Fibroblast of gingiva (primary cell): ENCODE measurements around the gene SDK1.

Experiments
- DNase-seq: peaks from one replicate; pipeline ENCODE4 v3.0.0-alpha.2; 2011; ENCODE audit warnings: low read depth

The SDK1 gene

GRCh38 chr7:3283130-3283704 is 17.8 kb upstream of the SDK1 start:
- DNase-seq: no peak

- DNase-seq: no peak
Measured at GRCh38 chr7:3285652-3286051, 15.4 kb upstream of the SDK1 start.

- no peak for DNase-seq
Measured at GRCh38 chr7:3289996-3290395, 11.1 kb upstream of the SDK1 start.

GRCh38 chr7:3292694-3293093 is 8.4 kb upstream of the SDK1 start:
- no peak for DNase-seq

GRCh38 chr7:3294432-3295100 is 6.5 kb upstream of the SDK1 start:
- DNase-seq: no peak

- DNase-seq: no peak
Measured at GRCh38 chr7:3297105-3297819, 3.8 kb upstream of the SDK1 start.

- DNase-seq: no peak
Measured at GRCh38 chr7:3300221-3300650, 816 bp upstream of the SDK1 start.

- no peak for DNase-seq
Measured at GRCh38 chr7:3301449-3301731, 338 bp downstream of the SDK1 start.

- peak; percentile 52 for DNase-seq
Measured at GRCh38 chr7:3301831-3302618, 973 bp downstream of the SDK1 start.

- DNase-seq: no peak
Measured at GRCh38 chr7:3302681-3303320, 1.7 kb downstream of the SDK1 start.

- no peak for DNase-seq
Measured at GRCh38 chr7:3304131-3304530, 3.1 kb downstream of the SDK1 start.

GRCh38 chr7:3307435-3307834 is 6.4 kb downstream of the SDK1 start:
- no peak for DNase-seq

- DNase-seq: no peak
Measured at GRCh38 chr7:3309140-3309539, 8.1 kb downstream of the SDK1 start.

GRCh38 chr7:3309956-3310355 is 8.9 kb downstream of the SDK1 start:
- no peak for DNase-seq

- DNase-seq: no peak
Measured at GRCh38 chr7:3310884-3311283, 9.8 kb downstream of the SDK1 start.

- DNase-seq: no peak
Measured at GRCh38 chr7:3312583-3312982, 11.5 kb downstream of the SDK1 start.

- DNase-seq: no peak
Measured at GRCh38 chr7:3318874-3319273, 17.8 kb downstream of the SDK1 start.

GRCh38 chr7:3321206-3321605 is 20.2 kb downstream of the SDK1 start:
- DNase-seq: no peak

- no peak for DNase-seq
Measured at GRCh38 chr7:3321745-3322144, 20.7 kb downstream of the SDK1 start.

GRCh38 chr7:3326246-3326645 is 25.2 kb downstream of the SDK1 start:
- DNase-seq: no peak

GRCh38 chr7:3327099-3327498 is 26.0 kb downstream of the SDK1 start:
- no peak for DNase-seq

- no peak for DNase-seq
Measured at GRCh38 chr7:3327655-3328054, 26.6 kb downstream of the SDK1 start.
